Measurements from ENCODE around the gene MCRIP2.

The MCRIP2 gene

GRCh38 chr16:617855-618254 lies 23.8 kb upstream of the MCRIP2 start:
- DNase-seq = no peak

DNA sequence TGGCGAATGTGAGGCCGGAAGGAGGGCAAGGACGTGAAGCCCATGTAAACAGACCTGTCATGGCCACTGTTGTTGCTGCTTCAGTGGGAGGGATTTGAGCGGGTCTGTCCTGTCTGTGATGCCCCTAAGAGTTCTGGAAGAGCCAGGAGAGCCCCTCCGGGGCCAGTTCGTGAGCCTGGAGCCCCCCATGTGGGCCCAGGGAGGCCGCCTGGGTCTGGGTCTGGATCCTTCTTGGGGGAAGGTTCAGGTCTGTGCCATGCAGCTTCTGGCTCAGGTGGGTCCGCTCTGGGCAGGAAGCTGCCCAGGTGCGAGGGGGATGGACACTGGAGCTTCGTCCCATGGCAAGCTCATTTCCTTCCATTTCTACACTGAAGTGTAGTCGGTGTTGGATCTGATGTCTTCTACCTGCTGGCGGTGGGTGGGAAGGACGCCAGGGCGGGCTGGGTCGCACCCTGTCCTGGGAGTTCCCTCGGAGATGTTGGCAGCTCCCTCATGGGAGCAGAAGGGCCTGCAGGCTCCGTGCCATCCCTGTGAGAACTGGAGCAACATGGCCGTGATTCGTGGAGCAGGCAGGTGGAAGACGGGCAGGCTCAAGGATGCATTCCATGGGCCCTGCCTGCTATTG lies 22.0 kb upstream of the MCRIP2 start:
- DNase-seq = no peak

GRCh38 chr16:620700-621525 lies 20.7 kb upstream of the MCRIP2 start:
- no peak for DNase-seq

DNA sequence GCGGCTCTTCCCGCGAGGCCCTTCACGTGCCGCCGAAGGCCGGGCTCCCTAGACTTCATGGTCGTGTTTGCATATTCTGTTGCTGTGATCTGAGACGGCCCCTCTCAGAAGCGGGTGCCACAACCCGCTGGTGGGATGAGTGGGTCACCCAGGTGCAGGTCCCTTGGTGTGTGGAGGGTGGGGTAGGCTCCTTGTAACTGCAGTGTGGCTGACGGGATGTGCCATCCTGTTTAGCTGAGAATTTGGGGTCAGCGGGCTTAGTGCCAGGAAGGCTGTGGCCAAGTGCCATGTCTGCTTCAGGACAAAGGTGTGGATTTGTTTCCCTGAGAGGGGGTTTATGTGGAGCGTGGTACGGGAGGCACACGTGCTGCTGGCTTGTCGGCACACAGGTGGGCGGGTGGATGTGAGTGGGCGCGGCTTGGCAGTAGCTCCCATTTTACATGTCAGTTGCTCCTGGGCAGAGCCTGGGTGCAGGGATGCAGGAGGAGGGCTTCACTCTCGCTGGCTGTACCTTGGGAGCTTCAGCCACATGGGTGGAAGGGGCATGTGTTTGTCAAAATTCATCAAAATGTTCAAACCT lies 20.0 kb upstream of the MCRIP2 start:
- no peak for DNase-seq

GRCh38 chr16:622920-623280 lies 18.7 kb upstream of the MCRIP2 start:
- DNase-seq = no peak

- no peak for DNase-seq
These were observed 17.0 kb upstream of the MCRIP2 start for GRCh38 chr16:624526-625070.

- DNase-seq = no peak
These were observed 16.3 kb upstream of the MCRIP2 start for GRCh38 chr16:625117-625976.

GRCh38 chr16:625977-626765 lies 15.5 kb upstream of the MCRIP2 start:
- no peak for DNase-seq

DNA sequence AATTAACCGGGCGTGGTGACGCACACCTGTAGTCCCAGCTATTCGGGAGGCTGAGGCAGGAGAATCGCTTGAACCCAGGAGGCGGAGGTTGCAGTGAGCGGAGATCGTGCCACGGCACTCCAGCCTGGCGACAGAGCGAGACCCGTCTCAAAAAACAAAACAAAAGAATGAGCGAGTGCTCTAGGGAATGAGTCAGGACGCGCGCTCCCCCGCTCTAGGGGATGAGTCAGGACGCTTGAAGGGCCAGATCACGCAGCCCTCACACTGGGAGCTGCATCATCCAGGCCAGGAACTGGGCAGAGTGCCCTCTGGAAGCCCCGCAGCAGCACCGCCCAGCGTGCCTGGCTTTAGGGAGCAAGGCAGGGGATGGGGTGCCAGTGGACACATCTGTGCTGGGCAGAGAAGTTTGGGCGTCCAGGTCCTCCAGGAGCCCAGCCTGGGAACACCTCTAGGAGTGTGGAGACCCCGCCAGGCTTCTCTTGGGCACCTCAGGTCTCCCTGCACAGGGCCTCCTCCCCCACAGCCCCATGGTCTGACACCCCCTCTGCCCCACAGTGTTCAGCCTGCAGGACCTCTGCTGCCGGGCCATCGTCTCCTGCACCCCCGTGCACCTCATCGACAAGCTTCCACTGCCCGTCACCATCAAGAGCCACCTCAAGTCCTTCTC lies 14.7 kb upstream of the MCRIP2 start:
- DNase-seq = no peak

DNA sequence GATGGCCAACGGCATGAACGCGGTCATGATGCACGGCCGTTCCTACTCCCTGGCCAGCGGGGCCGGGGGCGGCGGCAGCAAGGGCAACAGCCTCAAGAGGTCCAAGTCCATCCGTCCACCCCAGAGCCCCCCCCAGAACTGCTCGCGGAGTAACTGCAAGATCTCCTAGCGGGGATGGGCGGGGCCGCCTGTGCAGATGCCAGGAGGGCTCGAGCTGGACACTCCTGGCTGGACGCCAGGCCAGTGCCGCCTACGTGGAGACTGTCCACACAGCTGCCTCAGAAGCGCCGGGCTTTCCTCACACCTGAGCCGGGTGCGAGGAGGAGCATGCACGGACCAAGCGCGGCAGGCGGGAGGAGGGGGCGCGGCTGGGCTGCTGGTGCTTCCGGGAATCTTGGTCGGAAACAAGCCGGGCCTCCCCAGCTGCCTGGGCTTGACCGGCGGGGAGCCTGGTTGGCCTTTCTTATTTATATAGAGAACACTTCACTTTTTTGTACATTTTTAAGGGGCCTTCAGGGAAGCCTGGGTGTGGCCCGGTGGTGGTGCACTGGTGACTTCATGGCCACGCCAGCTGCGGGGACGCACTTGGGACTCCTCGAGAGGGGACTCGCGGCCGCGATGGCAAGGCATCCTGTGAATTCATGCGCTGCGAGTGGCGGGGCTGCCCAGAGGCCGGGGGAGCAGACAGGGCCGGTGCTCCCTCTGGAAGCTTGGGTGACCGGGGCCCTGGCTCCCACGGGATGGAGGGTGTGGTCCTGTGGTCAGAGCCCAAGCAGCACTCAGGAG lies 14.0 kb upstream of the MCRIP2 start:
- DNase-seq = no peak

DNA sequence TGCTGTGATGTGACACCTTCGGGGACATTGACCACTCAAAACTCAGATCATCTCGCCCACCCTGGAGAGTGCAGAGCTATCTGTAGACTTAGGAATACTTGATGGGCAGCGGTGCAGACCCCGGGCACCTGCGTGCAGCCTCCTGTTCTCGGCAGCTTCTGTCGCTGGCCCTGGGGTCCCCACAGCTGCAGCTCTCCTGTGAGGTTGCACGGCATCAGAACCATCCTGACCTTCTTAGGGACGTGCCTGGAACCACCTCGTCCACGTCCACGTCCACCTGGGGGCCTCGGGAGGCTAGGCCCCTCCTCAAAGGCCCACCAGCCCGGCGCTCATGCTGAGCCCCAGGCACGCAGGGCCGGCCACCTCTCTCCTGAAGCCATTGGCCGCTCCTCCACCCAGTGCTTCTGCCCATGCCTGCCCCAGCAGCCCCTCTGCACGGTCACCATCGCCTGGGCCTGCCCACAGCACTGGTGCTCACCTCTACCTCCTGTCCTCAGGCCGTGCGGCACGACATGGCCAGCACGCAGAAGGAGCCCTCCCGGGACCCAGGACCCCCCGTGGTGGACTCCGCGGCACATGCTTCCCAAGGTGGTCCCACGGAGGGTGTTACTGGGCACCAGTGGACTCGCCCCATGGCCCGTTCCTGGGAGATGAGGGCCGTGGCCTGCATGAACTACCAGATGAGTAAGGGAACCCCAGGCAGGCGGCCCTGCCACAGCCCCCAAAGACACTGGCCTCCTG lies 13.1 kb upstream of the MCRIP2 start:
- no peak for DNase-seq

DNA sequence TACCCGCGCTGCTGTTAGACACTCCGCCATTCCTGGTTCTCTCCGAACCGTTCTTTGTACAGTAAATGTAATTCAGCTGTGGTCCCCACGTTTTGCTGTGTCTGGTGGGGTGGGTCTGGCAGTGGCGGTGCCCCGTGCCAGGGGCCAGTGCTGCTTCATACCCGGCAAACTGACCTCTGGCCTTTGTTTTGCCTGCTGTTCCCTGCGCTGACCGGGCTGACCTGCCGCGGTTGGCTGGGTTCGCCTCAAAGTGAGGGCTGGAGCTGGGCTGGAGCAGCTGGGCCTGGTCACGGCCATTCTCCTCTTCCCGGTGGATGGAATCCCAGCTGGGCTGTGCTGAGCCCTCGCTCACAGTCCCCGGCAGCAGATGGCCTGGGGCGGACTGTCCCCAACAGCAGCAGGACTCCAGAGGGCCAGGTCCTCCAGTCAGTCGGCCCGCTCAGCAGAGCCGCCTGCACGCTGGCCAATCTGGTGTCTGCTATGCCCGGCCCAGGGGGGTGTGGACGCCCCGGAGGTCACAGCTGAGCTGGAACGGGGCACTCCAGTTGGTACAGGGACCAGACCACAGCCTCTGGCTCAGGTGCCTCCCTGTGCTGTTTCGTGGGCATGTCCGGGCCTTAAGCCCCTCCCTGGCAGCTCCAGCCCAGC lies 12.3 kb upstream of the MCRIP2 start:
- DNase-seq = no peak

DNA sequence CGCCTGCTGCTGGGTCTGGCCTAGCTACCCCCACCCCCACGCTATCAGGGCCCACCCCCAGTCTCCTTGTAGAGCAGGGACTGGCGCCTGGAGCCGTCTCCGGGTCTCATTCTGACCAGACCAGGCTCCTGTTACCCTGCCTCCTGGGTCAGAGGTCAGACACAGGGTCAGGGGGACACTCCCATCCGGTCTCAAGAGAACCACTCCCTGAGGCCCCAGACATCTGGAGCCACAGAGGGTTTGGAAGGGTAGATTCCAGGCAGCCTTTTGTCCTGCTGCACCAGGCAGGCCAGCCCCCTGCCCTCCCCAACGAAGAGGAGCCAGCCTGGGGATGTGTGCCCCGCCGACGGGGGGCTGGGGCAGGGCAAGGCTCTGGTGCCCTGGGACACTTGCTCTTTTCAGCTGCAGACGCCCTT lies 11.8 kb upstream of the MCRIP2 start:
- DNase-seq = no peak

- no peak for DNase-seq
These were observed 11.3 kb upstream of the MCRIP2 start for GRCh38 chr16:630249-630814.

- no peak for DNase-seq
These were observed 10.7 kb upstream of the MCRIP2 start, which contains the start of gene WFIKKN1 for GRCh38 chr16:630815-631405. Gene WFIKKN1, plus strand, starts transcription at chr16:630985. Its CDS starts 269 bp downstream, at chr16:631254.

GRCh38 chr16:631808-632358 lies 9.7 kb upstream of the MCRIP2 start:
- no peak for DNase-seq

- DNase-seq = no peak
These were observed 8.9 kb upstream of the MCRIP2 start for GRCh38 chr16:632486-633335.
